DMS153 (cell line): ENCODE results near the gene RILPL1.

Source experiments
- DNase-seq: peaks from one replicate; lab custom pipeline; 2025; lab: John Stamatoyannopoulos, UW

RILPL1 gene

DNA sequence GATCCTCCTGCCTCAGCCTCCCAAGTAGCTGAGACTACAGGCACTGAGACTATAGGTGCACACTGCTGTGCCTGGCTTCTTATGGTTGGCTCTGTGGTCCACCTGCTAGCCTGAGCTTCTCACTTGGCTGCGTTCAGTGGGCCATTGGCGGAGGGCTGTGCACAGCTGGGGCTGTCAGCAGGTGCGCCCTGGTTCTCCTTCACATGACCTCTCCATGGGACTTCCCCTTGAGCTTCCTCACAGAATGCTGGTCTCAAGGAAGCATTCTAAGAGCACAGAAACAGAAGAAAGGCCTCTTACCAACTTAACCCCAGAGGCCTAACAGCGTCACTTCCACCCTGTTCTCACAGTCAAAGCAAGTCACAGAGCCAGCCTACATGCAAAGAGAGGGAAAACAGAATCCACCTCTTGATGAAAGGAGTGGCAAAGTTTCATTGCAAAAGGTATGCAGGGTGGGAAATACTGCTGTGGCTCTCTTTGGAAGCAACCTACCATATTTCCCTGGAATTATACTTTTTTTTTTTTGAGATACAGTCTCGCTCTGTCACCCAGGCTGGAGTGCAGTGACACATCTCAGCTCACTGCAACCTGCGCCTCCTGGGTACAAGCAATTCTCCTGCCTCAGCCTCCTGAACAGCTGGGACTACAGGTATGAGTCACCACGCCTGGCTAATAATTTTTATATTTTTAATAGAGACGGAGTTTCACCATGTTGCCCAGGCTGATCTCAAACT lies 106.3 kb downstream of the RILPL1 start:
- no peak for DNase-seq

DNA sequence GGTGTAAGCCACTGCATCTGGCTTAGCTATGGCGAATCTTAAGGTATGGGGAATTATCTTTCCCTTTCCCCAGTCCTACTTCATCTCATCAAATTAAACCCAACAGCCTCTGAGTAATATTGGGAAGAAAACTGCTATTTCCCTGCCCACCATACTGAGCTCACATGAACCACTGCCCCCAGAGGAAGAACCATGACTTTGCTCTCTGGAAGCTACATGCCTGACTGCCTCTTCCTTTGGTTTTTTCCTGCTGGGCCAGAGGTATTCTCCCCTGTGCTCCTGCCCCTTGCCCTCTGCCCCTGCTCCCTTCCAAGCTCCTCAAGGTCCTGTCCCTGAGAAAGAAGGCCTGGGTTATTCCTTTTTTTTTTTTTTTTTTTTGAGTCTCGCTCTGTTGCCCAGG lies 112.2 kb downstream of the RILPL1 start:
- no peak for DNase-seq
